Uterus (tissue), 2 donors: ENCODE measurements around the gene LRP11.

Experiments used
- CTCF ChIP-seq, 4 experiments: fragments of 200-600 bp in 2 of 4; fragments of 450-650 bp in 2 of 4; sonication (generic) in 2 of 4; IDR thresholded peaks; one replicate each; pipeline ENCODE4 v1.5.1; 2016 to 2019; ENCODE audit warnings: antibody characterized with exemption in 4 of 4, mild to moderate bottlenecking in 2 of 4, moderate library complexity in 1 of 4
- POLR2A ChIP-seq, 2 donors: fragments of 450-650 bp; IDR thresholded peaks; one replicate each; pipeline ENCODE4 v1.6.1; 2016; ENCODE audit warnings: antibody characterized with exemption in 2 of 2, mild to moderate bottlenecking in 1 of 2, moderate library complexity in 1 of 2

GRCh38 chr6:149867876-149868640 is 3.9 kb upstream of the LRP11 start:
- TF ChIP-seq POLR2A (IDR thresholded peaks at IDR 0.05) (no peak), CTCF (IDR thresholded peaks at IDR 0.05) (no peak)
